Activated CD4-positive, alpha-beta memory T cell treated with anti-CD3 and anti-CD28 coated beads, Interleukin-2, amount 10 ng/mL, durations not matched to agents 7 days and 5 days (primary cell): Measurements from ENCODE around the gene PDE4D. TPM values are rescaled to one million over a fixed set of nuclear protein-coding genes. Genes with fewer than 3 reads are reported as not detected.

Experiments
- CTCF ChIA-PET: fragments of 350-600 bp; sonication (Branson Sonifier 250); formaldehyde crosslinking; loops from one replicate; lab custom pipeline; 2021; ENCODE audit warnings: antibody characterized with exemption, inconsistent platforms; lab: Charles Lee
- POLR2A ChIA-PET: fragments of 350-600 bp; sonication (Branson Sonifier 250); formaldehyde crosslinking; loops from one replicate; lab custom pipeline; 2021; ENCODE audit warnings: antibody characterized with exemption; lab: Charles Lee
- DNase-seq: peaks from one replicate; pipeline ENCODE4 v3.0.0-alpha.2; 2020
- H3K27ac Mint-ChIP-seq: one replicate; pipeline ENCODE4 v1.8.0; 2021; ENCODE audit warnings: mild to moderate bottlenecking, mixed read lengths
- H3K27me3 Mint-ChIP-seq: one replicate; pipeline ENCODE4 v1.8.0; 2021; ENCODE audit warnings: mixed read lengths
- H3K36me3 Mint-ChIP-seq: one replicate; pipeline ENCODE4 v1.8.0; 2021; ENCODE audit warnings: low read depth, mixed read lengths
- H3K4me1 Mint-ChIP-seq: one replicate; pipeline ENCODE4 v1.8.0; 2021; ENCODE audit warnings: mixed read lengths
- H3K4me3 Mint-ChIP-seq: one replicate; pipeline ENCODE4 v1.8.0; 2021; ENCODE audit warnings: mild to moderate bottlenecking, mixed read lengths
- H3K9me3 Mint-ChIP-seq: one replicate; pipeline ENCODE4 v1.8.0; 2021; ENCODE audit warnings: mixed read lengths
- total RNA-seq, 2 experiments: library from RNA; stranded (reverse); gene quantifications; one replicate each; pipeline ENCODE4 v1.2.3, GENCODE V29; 2021

Gene PDE4D
- total RNA-seq, 2 experiments from 2014 or later, result 123 to 126 TPM

GRCh38 chr5:59212596-59212995 is 680.9 kb downstream of the PDE4D start:
- Mint-ChIP-seq H3K36me3 (no peaks in the 10 kb centered on the region), H3K4me1 (no peaks in the 10 kb centered on the region), H3K27ac (no peak overlapping the region), H3K4me3 (no peak overlapping the region), H3K9me3 (no peaks in the 10 kb centered on the region), H3K27me3 (peaks cover 39% of the 10 kb centered on the region)
- ChIA-PET CTCF (interaction anchor here (1.9 kb wide), 1 partner anchor 24 kb away, joined by 6 read pairs; no protein-coding TSS in a partner anchor), POLR2A (no interaction called here)
- DNase-seq, result no peak

- peaks cover 30% of the 10 kb centered on the region for H3K27me3 Mint-ChIP-seq
- ChIA-PET CTCF (interaction anchor here (0.6 to 1.4 kb wide), 3 partner anchors 21 to 323 kb away, joined by 3 to 5 read pairs (median 3); no protein-coding TSS in a partner anchor), POLR2A (no interaction called here)
- H3K4me3 Mint-ChIP-seq, result no peak overlapping the region
- H3K27ac Mint-ChIP-seq, result no peak overlapping the region
- no peaks in the 10 kb centered on the region for H3K9me3 Mint-ChIP-seq
- no peaks in the 10 kb centered on the region for H3K36me3 Mint-ChIP-seq
- no peak for DNase-seq
- peaks cover 2% of the 10 kb centered on the region for H3K4me1 Mint-ChIP-seq
Observed at GRCh38 chr5:59209758-59210359, 683.7 kb downstream of the PDE4D start.

GRCh38 chr5:59208474-59208873 is 685.1 kb downstream of the PDE4D start:
- H3K27me3 Mint-ChIP-seq, result peaks cover 19% of the 10 kb centered on the region
- H3K36me3 Mint-ChIP-seq, result no peaks in the 10 kb centered on the region
- H3K4me3 Mint-ChIP-seq, result no peak overlapping the region
- ChIA-PET CTCF (interaction anchor here (1.1 to 1.4 kb wide), 2 partner anchors 20 to 322 kb away, joined by 3 to 5 read pairs; no protein-coding TSS in a partner anchor), POLR2A (no interaction called here)
- H3K27ac Mint-ChIP-seq, result no peak overlapping the region
- H3K4me1 Mint-ChIP-seq, result peaks cover 2% of the 10 kb centered on the region
- no peaks in the 10 kb centered on the region for H3K9me3 Mint-ChIP-seq
- no peak for DNase-seq

GRCh38 chr5:59207401-59207800 is 686.1 kb downstream of the PDE4D start:
- CTCF ChIA-PET, result no interaction called here
- H3K27ac Mint-ChIP-seq, result no peak overlapping the region

GRCh38 chr5:59206132-59206581 is 687.4 kb downstream of the PDE4D start:
- Mint-ChIP-seq H3K4me3 (no peak overlapping the region), H3K27me3 (peaks cover 10% of the 10 kb centered on the region), H3K36me3 (no peaks in the 10 kb centered on the region), H3K9me3 (no peaks in the 10 kb centered on the region), H3K4me1 (peaks cover 2% of the 10 kb centered on the region), H3K27ac (no peak overlapping the region)
- POLR2A ChIA-PET, result no interaction called here
- no peak for DNase-seq
- CTCF ChIA-PET, result no interaction called here

More at GRCh38 chr5:59207401-59207800, 686.1 kb downstream of the PDE4D start:
- POLR2A ChIA-PET, result no interaction called here
- Mint-ChIP-seq H3K4me3 (no peak overlapping the region), H3K36me3 (no peaks in the 10 kb centered on the region), H3K4me1 (peaks cover 2% of the 10 kb centered on the region), H3K27me3 (peaks cover 11% of the 10 kb centered on the region), H3K9me3 (no peaks in the 10 kb centered on the region)
- no peak for DNase-seq

GRCh38 chr5:59204114-59204897 is 689.2 kb downstream of the PDE4D start:
- no peaks in the 10 kb centered on the region for H3K36me3 Mint-ChIP-seq
- no peak overlapping the region for H3K27ac Mint-ChIP-seq
- H3K27me3 Mint-ChIP-seq, result peaks cover 7% of the 10 kb centered on the region
- no peak overlapping the region for H3K4me3 Mint-ChIP-seq
- no peak for DNase-seq
- ChIA-PET CTCF (no interaction called here), POLR2A (no interaction called here)
- H3K9me3 Mint-ChIP-seq, result no peaks in the 10 kb centered on the region
- H3K4me1 Mint-ChIP-seq, result peaks cover 2% of the 10 kb centered on the region

GRCh38 chr5:59199868-59200267 is 693.7 kb downstream of the PDE4D start:
- CTCF ChIA-PET, result no interaction called here
- H3K9me3 Mint-ChIP-seq, result no peaks in the 10 kb centered on the region
- no peak for DNase-seq
- H3K4me1 Mint-ChIP-seq, result peaks cover 3% of the 10 kb centered on the region
- H3K27me3 Mint-ChIP-seq, result peaks cover 7% of the 10 kb centered on the region
- no peak overlapping the region for H3K4me3 Mint-ChIP-seq
- H3K27ac Mint-ChIP-seq, result no peak overlapping the region
- H3K36me3 Mint-ChIP-seq, result no peaks in the 10 kb centered on the region
- POLR2A ChIA-PET, result no interaction called here

- no peak overlapping the region for H3K27ac Mint-ChIP-seq
- POLR2A ChIA-PET, result no interaction called here
- H3K4me1 Mint-ChIP-seq, result peaks cover 3% of the 10 kb centered on the region
- DNase-seq, result no peak
- no peaks in the 10 kb centered on the region for H3K9me3 Mint-ChIP-seq
- peaks cover 7% of the 10 kb centered on the region for H3K27me3 Mint-ChIP-seq
- no peaks in the 10 kb centered on the region for H3K36me3 Mint-ChIP-seq
- H3K4me3 Mint-ChIP-seq, result no peak overlapping the region
- CTCF ChIA-PET, result no interaction called here
Observed at GRCh38 chr5:59198832-59199231, 694.7 kb downstream of the PDE4D start.

- DNase-seq, result no peak
- CTCF ChIA-PET, result interaction anchor here (1.2 kb wide), 1 partner anchor 9 kb away, joined by 3 read pairs; no protein-coding TSS in a partner anchor
- peaks cover 3% of the 10 kb centered on the region for H3K4me1 Mint-ChIP-seq
- H3K9me3 Mint-ChIP-seq, result no peaks in the 10 kb centered on the region
- no peaks in the 10 kb centered on the region for H3K36me3 Mint-ChIP-seq
- H3K27me3 Mint-ChIP-seq, result peaks cover 4% of the 10 kb centered on the region
- no peak overlapping the region for H3K27ac Mint-ChIP-seq
- POLR2A ChIA-PET, result no interaction called here
- H3K4me3 Mint-ChIP-seq, result no peak overlapping the region
Observed at GRCh38 chr5:59198365-59198764, 695.2 kb downstream of the PDE4D start.

GRCh38 chr5:59197911-59198310 is 695.6 kb downstream of the PDE4D start:
- H3K4me1 Mint-ChIP-seq, result peaks cover 3% of the 10 kb centered on the region
- no peaks in the 10 kb centered on the region for H3K9me3 Mint-ChIP-seq
- ChIA-PET CTCF (interaction anchor here (1.2 kb wide), 1 partner anchor 8 kb away, joined by 3 read pairs; no protein-coding TSS in a partner anchor), POLR2A (no interaction called here)
- DNase-seq, result no peak
- peaks cover 4% of the 10 kb centered on the region for H3K27me3 Mint-ChIP-seq
- H3K36me3 Mint-ChIP-seq, result no peaks in the 10 kb centered on the region
- H3K27ac Mint-ChIP-seq, result no peak overlapping the region
- no peak overlapping the region for H3K4me3 Mint-ChIP-seq

- POLR2A ChIA-PET, result no interaction called here
- no peak overlapping the region for H3K4me3 Mint-ChIP-seq
- CTCF ChIA-PET, result interaction anchor here (1.4 kb wide), 1 partner anchor 10 kb away, joined by 4 read pairs; no protein-coding TSS in a partner anchor
- H3K4me1 Mint-ChIP-seq, result peaks cover 2% of the 10 kb centered on the region
- DNase-seq, result no peak
- H3K9me3 Mint-ChIP-seq, result no peaks in the 10 kb centered on the region
- H3K27me3 Mint-ChIP-seq, result peaks cover 16% of the 10 kb centered on the region
- no peaks in the 10 kb centered on the region for H3K36me3 Mint-ChIP-seq
- no peak overlapping the region for H3K27ac Mint-ChIP-seq
Observed at GRCh38 chr5:59193616-59194319, 699.8 kb downstream of the PDE4D start.

- H3K27me3 Mint-ChIP-seq, result peaks cover 32% of the 10 kb centered on the region
- no peak for DNase-seq
- no peaks in the 10 kb centered on the region for H3K36me3 Mint-ChIP-seq
- H3K9me3 Mint-ChIP-seq, result no peaks in the 10 kb centered on the region
- H3K4me3 Mint-ChIP-seq, result no peak overlapping the region
- peaks cover 8% of the 10 kb centered on the region for H3K4me1 Mint-ChIP-seq
- H3K27ac Mint-ChIP-seq, result no peak overlapping the region
- ChIA-PET CTCF (interaction anchor here (0.5 to 5.1 kb wide), 8 partner anchors 17 to 323 kb away, joined by 3 to 44 read pairs (median 3); no protein-coding TSS in a partner anchor), POLR2A (no interaction called here)
Observed at GRCh38 chr5:59190746-59191145, 702.8 kb downstream of the PDE4D start.
